Caco-2 (cell line): ENCODE measurements around the gene PTGIS. TPM values are rescaled to one million over a fixed set of nuclear protein-coding genes. Genes with fewer than 3 reads are reported as not detected.

Experiments
- BruUV-seq: library from RNA; stranded (reverse); fragments of 400-500 nt; replicated peaks from 2 replicates; lab custom pipeline; 2021; lab: Mats Ljungman, UMichigan
- CTCF ChIA-PET: fragments of 300-600 bp; sonication (Branson Sonifier 250); formaldehyde crosslinking; loops from one replicate; lab custom pipeline; 2022; ENCODE audit warnings: antibody characterized with exemption; lab: Charles Lee
- POLR2A ChIA-PET: fragments of 300-600 bp; sonication (Branson Sonifier 250); formaldehyde crosslinking; loops from one replicate; lab custom pipeline; 2022; ENCODE audit warnings: antibody characterized with exemption; lab: Charles Lee
- DNase-seq, 2 experiments: peaks; one replicate each; pipeline versions ENCODE4 v3.0.0 to v3.0.0-alpha.2; 2020 to 2022
- H3K27me3 ChIP-seq: replicated peaks from 2 replicates; pipeline ENCODE4 v1.6.0; 2011; ENCODE audit warnings: low read length; ENCODE audit not compliant: control insufficient read depth, insufficient read depth
- H3K36me3 ChIP-seq: 2 replicates; pipeline ENCODE4 v1.5.1; 2011; ENCODE audit warnings: low read length; ENCODE audit not compliant: control insufficient read depth, insufficient read depth
- H3K4me1 ChIP-seq: fragments of 250-450 bp; sonication (Bioruptor Pico); 2 replicates; pipeline ENCODE4 v1.5.1; 2020; ENCODE audit warnings: mild to moderate bottlenecking
- H3K4me3 ChIP-seq: 2 replicates; pipeline ENCODE4 v1.5.1; 2011; ENCODE audit warnings: low read depth, mild to moderate bottlenecking, control low read depth, low read length
- H3K9me3 ChIP-seq: fragments of 250-450 bp; sonication (Bioruptor Pico); 2 replicates; pipeline ENCODE4 v1.5.1; 2020; ENCODE audit warnings: mild to moderate bottlenecking, moderate library complexity
- H3K27ac Mint-ChIP-seq: one replicate; pipeline ENCODE4 v1.8.0; 2022; ENCODE audit warnings: mixed read lengths; ENCODE audit not compliant: unreplicated experiment
- H3K27me3 Mint-ChIP-seq: one replicate; pipeline ENCODE4 v1.8.0; 2022; ENCODE audit warnings: mixed read lengths; ENCODE audit not compliant: insufficient read depth, unreplicated experiment
- H3K36me3 Mint-ChIP-seq: one replicate; pipeline ENCODE4 v1.8.0; 2022; ENCODE audit warnings: mild to moderate bottlenecking, mixed read lengths; ENCODE audit not compliant: insufficient read depth, unreplicated experiment
- H3K4me1 Mint-ChIP-seq: one replicate; pipeline ENCODE4 v1.8.0; 2022; ENCODE audit warnings: low read depth, mixed read lengths; ENCODE audit not compliant: unreplicated experiment
- H3K4me3 Mint-ChIP-seq: one replicate; pipeline ENCODE4 v1.8.0; 2022; ENCODE audit warnings: mild to moderate bottlenecking, moderate library complexity, mixed read lengths; ENCODE audit not compliant: unreplicated experiment
- H3K9me3 Mint-ChIP-seq: one replicate; pipeline ENCODE4 v1.8.0; 2022; ENCODE audit warnings: mixed read lengths; ENCODE audit not compliant: unreplicated experiment
- intact Hi-C: fragments of 100-400 bp; cut with micrococcal nuclease; formaldehyde crosslinking; loops from one replicate; pipeline ENCODE4 v1.10.0; 2022; ENCODE audit not compliant: unreplicated experiment
- total RNA-seq: library from RNA; stranded (reverse); gene quantifications from 2 replicates; pipeline ENCODE4 v1.2.3, GENCODE V29; 2022
- TF ChIP-seq, protein P1 (sequence below), 2 experiments: fragments of 200-600 bp in 1 of 2; IDR thresholded peaks; 1 replicate in 1 of 2; 2 replicates in 1 of 2; pipeline versions ENCODE4 v1.5.1 to v1.8.0; 2011 to 2022; ENCODE audit warnings: antibody characterized with exemption in 1 of 2, control low read depth in 1 of 2, inconsistent platforms in 1 of 2, low read depth in 1 of 2, low read length in 1 of 2, mild to moderate bottlenecking in 1 of 2, moderate library complexity in 1 of 2; ENCODE audit not compliant: insufficient read depth in 1 of 2, severe bottlenecking in 1 of 2, unreplicated experiment in 1 of 2

The PTGIS gene
- total RNA-seq, 1 experiment from 2014 or later: 2.7 TPM

DNA sequence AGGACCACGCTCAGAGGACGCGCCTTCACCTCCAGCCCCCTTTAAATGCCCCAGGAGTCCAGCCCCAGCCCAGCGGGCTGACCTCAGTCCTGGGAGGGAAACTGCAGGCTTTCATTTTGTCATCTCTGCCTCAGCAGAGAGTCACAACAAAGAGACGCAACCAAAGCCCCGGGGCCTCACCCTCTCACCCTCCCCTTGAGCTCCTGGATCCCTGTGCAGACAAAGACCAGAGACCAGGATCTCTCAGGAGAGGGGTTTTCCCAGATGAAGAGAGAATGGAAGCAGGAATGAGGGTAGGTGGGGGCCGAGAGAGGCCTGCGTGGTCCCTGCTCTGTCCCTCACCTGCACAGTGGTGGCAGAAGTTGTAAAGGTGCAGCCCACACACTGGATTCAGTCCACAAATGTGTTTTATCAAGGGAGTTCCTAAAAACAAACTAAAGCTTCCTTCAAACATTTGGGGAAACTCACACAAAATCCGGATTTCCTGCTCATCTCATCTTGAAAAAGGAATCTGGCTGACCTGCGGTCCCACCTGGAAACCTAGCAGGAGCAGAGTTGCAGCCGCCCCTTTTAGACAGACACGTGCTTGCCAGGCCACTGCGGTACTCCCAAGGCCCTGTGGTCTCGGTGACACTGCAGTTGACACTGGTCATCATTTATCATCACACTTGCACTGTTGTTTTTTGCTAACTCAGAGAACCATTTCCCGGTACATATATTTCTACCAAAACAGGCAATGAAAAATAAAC, 27.1 kb downstream of the PTGIS start:
- H3K27me3 ChIP-seq: no peaks in the 10 kb centered on the region
- no peaks in the 10 kb centered on the region for H3K36me3 Mint-ChIP-seq
- H3K4me1 ChIP-seq: peaks cover 5% of the 10 kb centered on the region; the same call in 1 of the 2 replicates
- CTCF ChIA-PET: interaction anchor here (0.5 to 11.3 kb wide), 42 partner anchors 8 to 375 kb away, joined by 3 to 572 read pairs (median 4); no protein-coding TSS in a partner anchor
- POLR2A ChIA-PET: interaction anchor here (0.6 kb wide), 3 partner anchors 60 to 884 kb away, joined by 3 to 7 read pairs (median 5); no protein-coding TSS in a partner anchor
- intact Hi-C loops: loop anchor here (1.0 kb wide), 3 partner anchors 42 to 68 kb away; no protein-coding TSS in a partner anchor
- no peaks in the 10 kb centered on the region for H3K27me3 Mint-ChIP-seq
- H3K4me3 Mint-ChIP-seq: no peak overlapping the region
- H3K4me1 Mint-ChIP-seq: peaks cover 11% of the 10 kb centered on the region
- BruUV-seq: no TSS peak
- H3K4me3 ChIP-seq: no peak overlapping the region
- peaks cover 7% of the 10 kb centered on the region for H3K9me3 ChIP-seq
- no peaks in the 10 kb centered on the region for H3K36me3 ChIP-seq
- H3K9me3 Mint-ChIP-seq: no peaks in the 10 kb centered on the region
- no peak overlapping the region for H3K27ac Mint-ChIP-seq
- TF ChIP-seq, protein P1, sequence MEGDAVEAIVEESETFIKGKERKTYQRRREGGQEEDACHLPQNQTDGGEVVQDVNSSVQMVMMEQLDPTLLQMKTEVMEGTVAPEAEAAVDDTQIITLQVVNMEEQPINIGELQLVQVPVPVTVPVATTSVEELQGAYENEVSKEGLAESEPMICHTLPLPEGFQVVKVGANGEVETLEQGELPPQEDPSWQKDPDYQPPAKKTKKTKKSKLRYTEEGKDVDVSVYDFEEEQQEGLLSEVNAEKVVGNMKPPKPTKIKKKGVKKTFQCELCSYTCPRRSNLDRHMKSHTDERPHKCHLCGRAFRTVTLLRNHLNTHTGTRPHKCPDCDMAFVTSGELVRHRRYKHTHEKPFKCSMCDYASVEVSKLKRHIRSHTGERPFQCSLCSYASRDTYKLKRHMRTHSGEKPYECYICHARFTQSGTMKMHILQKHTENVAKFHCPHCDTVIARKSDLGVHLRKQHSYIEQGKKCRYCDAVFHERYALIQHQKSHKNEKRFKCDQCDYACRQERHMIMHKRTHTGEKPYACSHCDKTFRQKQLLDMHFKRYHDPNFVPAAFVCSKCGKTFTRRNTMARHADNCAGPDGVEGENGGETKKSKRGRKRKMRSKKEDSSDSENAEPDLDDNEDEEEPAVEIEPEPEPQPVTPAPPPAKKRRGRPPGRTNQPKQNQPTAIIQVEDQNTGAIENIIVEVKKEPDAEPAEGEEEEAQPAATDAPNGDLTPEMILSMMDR (IDR thresholded peaks at IDR 0.05; ENCODE audit: insufficient read depth in 1 of 2, low read depth in 1 of 2, low read length in 1 of 2, severe bottlenecking in 1 of 2, unreplicated experiment in 1 of 2): no peak
- DNase-seq: peak in 1 of 2 experiments; percentile 35

DNA sequence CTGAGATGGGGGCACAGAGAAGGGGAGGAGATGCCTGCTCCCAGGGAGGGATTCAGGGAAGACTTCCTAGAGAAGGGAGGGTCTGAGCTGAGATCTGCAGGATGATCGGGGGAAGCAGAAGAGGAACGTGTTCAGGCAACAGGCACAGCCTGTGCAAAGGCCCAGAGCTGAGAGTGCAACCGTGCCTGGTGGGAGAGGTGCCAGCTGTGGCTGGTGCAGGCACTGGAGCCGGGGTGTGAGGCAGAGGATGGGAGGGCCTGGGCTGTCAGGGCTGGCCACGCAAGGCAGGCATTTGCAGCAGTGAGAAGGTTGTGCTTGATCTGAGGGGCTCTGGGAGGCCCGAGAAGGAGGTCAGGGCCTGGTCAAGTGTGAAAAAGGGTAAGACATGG, 27.7 kb downstream of the PTGIS start:
- Histone ChIP-seq H3K4me1 (peaks cover 5% of the 10 kb centered on the region; the same call in 1 of the 2 replicates), H3K4me3 (no peak overlapping the region), H3K27me3 (no peaks in the 10 kb centered on the region), H3K36me3 (no peaks in the 10 kb centered on the region), H3K9me3 (peaks cover 4% of the 10 kb centered on the region)
- POLR2A ChIA-PET: interaction anchor here (0.6 kb wide), 2 partner anchors 61 to 194 kb away, joined by 3 to 5 read pairs; no protein-coding TSS in a partner anchor
- BruUV-seq: no TSS peak
- peaks cover under 1% of the 10 kb centered on the region for H3K27me3 Mint-ChIP-seq
- peak in 1 of 2 experiments; percentile 43 for DNase-seq
- TF ChIP-seq, protein P1 (IDR thresholded peaks at IDR 0.05; ENCODE audit: insufficient read depth in 1 of 2, low read depth in 1 of 2, low read length in 1 of 2, severe bottlenecking in 1 of 2, unreplicated experiment in 1 of 2): no peak
- no peak overlapping the region for H3K4me3 Mint-ChIP-seq
- CTCF ChIA-PET: interaction anchor here (0.9 to 11.3 kb wide), 7 partner anchors 12 to 348 kb away, joined by 3 to 572 read pairs (median 6); no protein-coding TSS in a partner anchor
- H3K4me1 Mint-ChIP-seq: peaks cover 11% of the 10 kb centered on the region
- H3K9me3 Mint-ChIP-seq: no peaks in the 10 kb centered on the region
- intact Hi-C loops: no loop called here
- H3K36me3 Mint-ChIP-seq: no peaks in the 10 kb centered on the region
- H3K27ac Mint-ChIP-seq: no peak overlapping the region

- ChIA-PET POLR2A (interaction anchor here (0.6 kb wide), 1 partner anchor 195 kb away, joined by 5 read pairs; no protein-coding TSS in a partner anchor), CTCF (interaction anchor here (0.7 to 11.3 kb wide), 7 partner anchors 30 to 306 kb away, joined by 3 to 572 read pairs (median 3); no protein-coding TSS in a partner anchor)
- Mint-ChIP-seq H3K4me1 (peaks cover 11% of the 10 kb centered on the region), H3K36me3 (no peaks in the 10 kb centered on the region), H3K27ac (no peak overlapping the region), H3K9me3 (no peaks in the 10 kb centered on the region), H3K4me3 (no peak overlapping the region), H3K27me3 (peaks cover 4% of the 10 kb centered on the region)
- no peaks in the 10 kb centered on the region for H3K27me3 ChIP-seq
- H3K4me1 ChIP-seq: peaks cover 5% of the 10 kb centered on the region; the same call in 1 of the 2 replicates
- no peak overlapping the region for H3K4me3 ChIP-seq
- H3K36me3 ChIP-seq: no peaks in the 10 kb centered on the region
- intact Hi-C loops: no loop called here
- peak in 1 of 2 experiments; percentile 37 for DNase-seq
- H3K9me3 ChIP-seq: peaks cover 4% of the 10 kb centered on the region; the same call in 1 of the 2 replicates
- no TSS peak for BruUV-seq
- TF ChIP-seq, protein P1 (IDR thresholded peaks at IDR 0.05; ENCODE audit: insufficient read depth in 1 of 2, low read depth in 1 of 2, low read length in 1 of 2, severe bottlenecking in 1 of 2, unreplicated experiment in 1 of 2): no peak
Measured at GRCh38 chr20:49539481-49540231, 28.3 kb downstream of the PTGIS start.
